ENCODE measurements around the gene RNF187.
A peak's percentile ranks its signal among the peaks of the same experiment; 100 is the strongest.

The RNF187 gene

GRCh38 chr1:228487336-228488124, at the start of gene RNF187:
Gene RNF187 (plus strand): TSS chr1:228487382.
- no peak for DNase-seq (ENCODE audit: low read depth)

- no peak for DNase-seq (ENCODE audit: low read depth)
Measured at GRCh38 chr1:228437424-228437962, 49.7 kb upstream of the RNF187 start.

- DNase-seq (ENCODE audit: low read depth) = no peak
Measured at GRCh38 chr1:228438266-228438665, 48.9 kb upstream of the RNF187 start.

GRCh38 chr1:228440761-228441500, 46.3 kb upstream of the RNF187 start:
- DNase-seq (ENCODE audit: low read depth) = no peak

- no peak for DNase-seq (ENCODE audit: low read depth)
Measured at GRCh38 chr1:228443395-228443794, 43.8 kb upstream of the RNF187 start.

- DNase-seq (ENCODE audit: low read depth) = no peak
Measured at GRCh38 chr1:228445490-228445842, 41.7 kb upstream of the RNF187 start.

- peak; percentile 47 for DNase-seq (ENCODE audit: low read depth)
Measured at GRCh38 chr1:228445843-228446650, 41.1 kb upstream of the RNF187 start.

- DNase-seq (ENCODE audit: low read depth) = no peak
Measured at GRCh38 chr1:228446852-228447251, 40.3 kb upstream of the RNF187 start.

GRCh38 chr1:228448372-228448771, 38.8 kb upstream of the RNF187 start:
- no peak for DNase-seq (ENCODE audit: low read depth)

- DNase-seq (ENCODE audit: low read depth) = no peak
Measured at GRCh38 chr1:228450200-228450599, 37.0 kb upstream of the RNF187 start.

- DNase-seq (ENCODE audit: low read depth) = no peak
Measured at GRCh38 chr1:228452194-228453021, 34.8 kb upstream of the RNF187 start.

GRCh38 chr1:228453022-228453560, 34.1 kb upstream of the RNF187 start:
- DNase-seq (ENCODE audit: low read depth) = no peak

- DNase-seq (ENCODE audit: low read depth) = no peak
Measured at GRCh38 chr1:228453614-228454013, 33.6 kb upstream of the RNF187 start.

- no peak for DNase-seq (ENCODE audit: low read depth)
Measured at GRCh38 chr1:228454238-228454637, 32.9 kb upstream of the RNF187 start.

- DNase-seq (ENCODE audit: low read depth) = no peak
Measured at GRCh38 chr1:228455715-228456114, 31.5 kb upstream of the RNF187 start.

GRCh38 chr1:228456252-228457016, 30.7 kb upstream of the RNF187 start:
- no peak for DNase-seq (ENCODE audit: low read depth)

GRCh38 chr1:228457017-228457395, 30.2 kb upstream of the RNF187 start:
- DNase-seq (ENCODE audit: low read depth) = no peak

- DNase-seq (ENCODE audit: low read depth) = peak; percentile 97
Measured at GRCh38 chr1:228457396-228458176, 29.6 kb upstream of the RNF187 start.

Measured in fibroblast of gingiva (primary cell).